Brain microvascular endothelial cell (primary cell): Measurements from ENCODE around the gene SIAH1.
A peak's percentile ranks its signal among the peaks of the same experiment; 100 is the strongest.

ENCODE experiments used
- DNase-seq: peaks from one replicate; pipeline ENCODE4 v3.0.0-alpha.2; 2020
- H3K27ac ChIP-seq: fragments of 250-450 bp; sonication (Bioruptor Pico); 2 replicates; pipeline ENCODE4 v1.5.1; 2020; ENCODE audit warnings: mild to moderate bottlenecking, moderate library complexity
- H3K27me3 ChIP-seq: fragments of 250-450 bp; sonication (Bioruptor Pico); replicated peaks from 2 replicates; pipeline ENCODE4 v1.5.1; 2020; ENCODE audit warnings: mild to moderate bottlenecking
- H3K36me3 ChIP-seq: fragments of 250-450 bp; sonication (Bioruptor Pico); replicated peaks from 2 replicates; pipeline ENCODE4 v1.5.1; 2020; ENCODE audit warnings: mild to moderate bottlenecking
- H3K4me3 ChIP-seq: 2 replicates; pipeline ENCODE4 v1.5.1; 2011; ENCODE audit warnings: low read depth, mild to moderate bottlenecking, control low read depth, low read length, moderate library complexity
- in situ Hi-C: cut with HindIII; loops from 2 replicates; pipeline ENCODE4 v1.10.0; 2017; ENCODE audit warnings: low sequenced_read_pairs, low pct_ligation_motif_present
- TF ChIP-seq, protein P1 (sequence below): IDR thresholded peaks from 2 replicates; pipeline ENCODE4 v1.5.1; 2011; ENCODE audit warnings: low read depth, mild to moderate bottlenecking, moderate library complexity, low read length, control low read depth, inconsistent platforms; ENCODE audit errors: missing control alignments

Gene SIAH1

DNA sequence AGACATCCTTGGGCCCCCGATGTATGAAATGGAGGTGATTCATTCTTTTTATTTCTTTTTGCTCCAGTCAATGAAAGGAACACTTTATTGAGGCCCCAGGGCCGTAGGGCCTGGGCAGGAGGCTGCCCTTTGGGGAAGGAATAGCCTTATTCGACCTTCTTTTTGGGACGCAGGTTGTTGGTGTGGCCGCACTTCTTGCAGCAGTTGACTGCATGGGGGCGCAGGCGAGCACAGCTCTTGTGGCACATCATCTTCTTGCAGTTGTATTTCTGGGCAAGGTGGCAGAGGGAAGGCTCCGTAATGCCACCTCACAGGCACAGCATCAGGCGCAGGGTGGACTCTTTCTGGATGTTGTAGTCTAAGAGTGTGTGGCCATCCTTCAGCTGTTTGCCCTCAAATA lies 50.9 kb downstream of the SIAH1 start:
- peaks cover 7% of the 10 kb centered on the region for H3K36me3 ChIP-seq

DNA sequence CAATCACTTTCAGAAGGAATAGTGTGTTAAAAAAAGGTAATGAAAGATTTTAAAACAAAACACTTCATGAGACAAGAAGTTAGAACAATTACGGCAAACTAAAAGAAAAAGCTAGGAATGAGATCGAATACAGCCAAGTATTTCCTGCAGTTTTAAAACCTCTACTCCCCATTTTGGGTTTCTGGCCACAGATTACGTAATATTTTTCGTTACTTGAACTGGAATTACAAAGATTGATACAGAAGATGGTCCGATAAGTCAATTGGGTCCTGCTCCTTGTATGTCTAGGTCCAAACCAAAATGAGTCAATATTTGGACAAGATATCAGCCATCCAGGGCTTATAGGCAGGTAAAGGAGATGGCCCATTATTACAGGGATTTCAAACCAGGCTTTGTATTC lies 52.2 kb downstream of the SIAH1 start:
- DNase-seq, result no peak
- Histone ChIP-seq H3K4me3 (no peak overlapping the region), H3K27me3 (no peaks in the 10 kb centered on the region), H3K36me3 (peaks cover 7% of the 10 kb centered on the region), H3K27ac (no peak overlapping the region)
- in situ Hi-C loops, result no loop called here
- TF ChIP-seq, protein P1, sequence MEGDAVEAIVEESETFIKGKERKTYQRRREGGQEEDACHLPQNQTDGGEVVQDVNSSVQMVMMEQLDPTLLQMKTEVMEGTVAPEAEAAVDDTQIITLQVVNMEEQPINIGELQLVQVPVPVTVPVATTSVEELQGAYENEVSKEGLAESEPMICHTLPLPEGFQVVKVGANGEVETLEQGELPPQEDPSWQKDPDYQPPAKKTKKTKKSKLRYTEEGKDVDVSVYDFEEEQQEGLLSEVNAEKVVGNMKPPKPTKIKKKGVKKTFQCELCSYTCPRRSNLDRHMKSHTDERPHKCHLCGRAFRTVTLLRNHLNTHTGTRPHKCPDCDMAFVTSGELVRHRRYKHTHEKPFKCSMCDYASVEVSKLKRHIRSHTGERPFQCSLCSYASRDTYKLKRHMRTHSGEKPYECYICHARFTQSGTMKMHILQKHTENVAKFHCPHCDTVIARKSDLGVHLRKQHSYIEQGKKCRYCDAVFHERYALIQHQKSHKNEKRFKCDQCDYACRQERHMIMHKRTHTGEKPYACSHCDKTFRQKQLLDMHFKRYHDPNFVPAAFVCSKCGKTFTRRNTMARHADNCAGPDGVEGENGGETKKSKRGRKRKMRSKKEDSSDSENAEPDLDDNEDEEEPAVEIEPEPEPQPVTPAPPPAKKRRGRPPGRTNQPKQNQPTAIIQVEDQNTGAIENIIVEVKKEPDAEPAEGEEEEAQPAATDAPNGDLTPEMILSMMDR, result no peak

More for the DNA sequence above, 50.9 kb downstream of the SIAH1 start:
- TF ChIP-seq, protein P1, result peak; percentile 8
- Histone ChIP-seq H3K27ac (no peak overlapping the region), H3K27me3 (no peaks in the 10 kb centered on the region), H3K4me3 (no peak overlapping the region)
- in situ Hi-C loops, result no loop called here
- no peak for DNase-seq

DNA sequence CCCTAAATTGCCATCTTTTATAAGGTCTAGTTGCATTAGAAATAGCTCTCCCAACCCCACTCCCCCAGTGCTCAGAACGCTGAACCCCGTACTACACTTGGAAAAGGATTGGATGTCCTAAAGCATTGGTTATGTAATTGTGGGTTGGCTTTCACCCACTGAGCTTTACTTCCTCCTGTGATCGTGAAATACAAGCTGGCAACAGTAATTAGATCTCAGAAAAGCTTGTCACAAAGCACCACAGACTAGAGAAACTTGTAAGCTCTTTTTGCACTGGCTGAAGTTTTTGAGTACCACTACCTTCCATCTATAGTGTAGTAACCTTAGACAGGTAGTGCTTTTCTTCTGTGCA lies 54.4 kb downstream of the SIAH1 start:
- peaks cover 7% of the 10 kb centered on the region for H3K36me3 ChIP-seq
- in situ Hi-C loops, result no loop called here
- no peak for DNase-seq
- TF ChIP-seq, protein P1, result no peak
- no peak overlapping the region for H3K27ac ChIP-seq
- no peak overlapping the region for H3K4me3 ChIP-seq
- H3K27me3 ChIP-seq, result no peaks in the 10 kb centered on the region

DNA sequence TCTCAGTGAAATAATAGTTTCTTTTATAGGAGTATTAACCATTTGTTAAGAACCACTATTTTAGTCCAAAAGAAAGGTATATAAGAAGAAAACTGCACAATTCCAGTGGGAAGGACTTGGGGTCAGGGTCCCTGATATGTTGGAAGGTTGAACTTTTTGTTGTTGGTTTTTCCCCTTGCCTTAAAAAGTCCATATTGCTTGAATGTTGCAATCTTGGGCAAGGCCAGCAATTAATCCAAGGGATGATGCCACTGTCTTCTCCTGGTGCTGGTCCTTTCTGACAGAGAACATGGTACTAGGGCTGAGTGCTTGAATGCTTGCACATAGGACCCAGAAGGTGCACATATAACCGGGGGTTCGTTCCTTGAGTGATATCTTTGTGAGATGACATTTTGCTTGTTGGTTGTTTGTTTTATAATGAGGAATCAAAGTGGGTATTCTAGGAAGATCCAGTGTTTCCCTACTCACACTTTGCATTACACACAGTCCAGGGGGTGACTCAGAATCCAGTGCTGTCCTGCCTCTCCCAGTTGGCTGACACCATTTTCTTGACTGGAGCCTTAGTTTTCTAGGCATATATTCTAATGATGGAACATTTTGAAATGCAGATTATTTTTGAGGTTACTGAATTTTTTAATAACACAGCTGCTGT lies 54.9 kb downstream of the SIAH1 start:
- DNase-seq, result peak; percentile 16
- TF ChIP-seq, protein P1, result no peak
- Histone ChIP-seq H3K36me3 (peaks cover 7% of the 10 kb centered on the region), H3K27ac (no peak overlapping the region), H3K27me3 (no peaks in the 10 kb centered on the region), H3K4me3 (no peak overlapping the region)
- in situ Hi-C loops, result no loop called here

DNA sequence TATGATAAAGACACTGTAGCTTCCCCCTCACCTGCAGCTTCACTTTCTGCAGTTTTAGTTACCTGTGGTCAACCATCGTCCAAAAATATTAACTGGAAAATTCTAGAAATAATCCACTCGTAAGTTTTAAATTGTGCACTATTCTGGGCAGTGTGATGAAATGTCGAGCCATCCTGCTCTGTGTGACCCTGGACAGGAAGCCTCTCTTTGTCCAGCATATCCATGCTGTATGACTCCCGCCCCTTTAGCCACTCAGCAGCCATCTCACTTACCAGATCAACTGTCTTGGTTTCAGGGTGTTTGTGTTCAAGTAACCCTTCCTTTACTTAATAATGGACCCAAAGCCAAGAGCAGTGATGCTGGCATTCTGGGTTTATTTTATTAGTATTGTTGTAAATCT lies 56.1 kb downstream of the SIAH1 start:
- Histone ChIP-seq H3K27ac (no peak overlapping the region), H3K4me3 (no peak overlapping the region), H3K36me3 (no peaks in the 10 kb centered on the region), H3K27me3 (no peaks in the 10 kb centered on the region)
- DNase-seq, result no peak
- in situ Hi-C loops, result no loop called here
- TF ChIP-seq, protein P1, result no peak

DNA sequence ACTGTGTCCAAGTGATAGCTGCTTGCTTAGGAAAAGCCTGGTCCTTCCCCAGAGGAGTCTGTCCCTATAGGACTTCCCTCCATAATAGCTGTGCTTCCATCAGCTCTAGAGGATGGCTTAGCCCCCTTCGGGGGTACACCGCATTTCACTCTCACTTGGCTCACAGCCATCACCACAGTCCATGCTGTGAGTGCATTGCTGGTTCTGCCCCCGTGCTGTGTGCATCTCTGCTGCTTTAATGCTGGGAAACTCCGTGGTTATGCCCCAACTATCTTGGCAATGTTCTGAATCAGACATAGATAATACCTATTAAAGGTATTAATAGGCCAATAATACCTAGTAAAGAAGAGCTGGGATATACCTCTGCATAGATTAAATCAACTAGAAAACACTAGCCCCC lies 58.3 kb downstream of the SIAH1 start:
- DNase-seq, result no peak
- no peak overlapping the region for H3K4me3 ChIP-seq
- TF ChIP-seq, protein P1, result no peak
- no peaks in the 10 kb centered on the region for H3K27me3 ChIP-seq
- in situ Hi-C loops, result no loop called here
- H3K36me3 ChIP-seq, result no peaks in the 10 kb centered on the region
- H3K27ac ChIP-seq, result no peak overlapping the region
